Psoas muscle (tissue), 8 donors: ENCODE data around the gene ZNF500. TPM values are rescaled to one million over a fixed set of nuclear protein-coding genes. Genes with fewer than 3 reads are reported as not detected.

Experiments
- ATAC-seq, 4 donors: fragments of 200-7000 bp; cut with Tn5 transposase; one replicate each; pipeline ENCODE4 v1.9.1; 2020; ENCODE audit warnings: moderate library complexity in 3 of 4, mild to moderate bottlenecking in 2 of 4
- DNase-seq, 2 donors: peaks; one replicate each; pipeline ENCODE4 v3.0.0-alpha.2; 2020
- H3K27ac ChIP-seq: fragments of 200-600 bp; one replicate; pipeline ENCODE4 v1.8.0; 2022
- H3K27me3 ChIP-seq, 3 donors: fragments of 200-600 bp in 1 of 3; one replicate each; pipeline versions ENCODE4 v1.6.1 to v1.8.0; 2013 to 2022; ENCODE audit warnings: low read length in 2 of 3, mild to moderate bottlenecking in 2 of 3, moderate library complexity in 1 of 3; ENCODE audit not compliant: insufficient read depth in 3 of 3
- H3K36me3 ChIP-seq, 2 donors: fragments of 200-600 bp in 1 of 2; one replicate each; pipeline versions ENCODE4 v1.6.1 to v1.8.0; 2013 to 2022; ENCODE audit warnings: low read depth in 1 of 2, mild to moderate bottlenecking in 1 of 2, moderate library complexity in 1 of 2; ENCODE audit not compliant: insufficient read depth in 1 of 2
- H3K4me1 ChIP-seq: fragments of 200-600 bp; one replicate; pipeline ENCODE4 v1.8.0; 2022
- H3K4me3 ChIP-seq: fragments of 200-600 bp; one replicate; pipeline ENCODE4 v1.8.0; 2022; ENCODE audit warnings: mild to moderate bottlenecking
- H3K9me3 ChIP-seq: fragments of 200-600 bp; one replicate; pipeline ENCODE4 v1.8.0; 2022
- WGBS, 3 donors: extraction: QIAGEN DNeasy Blood & Tissue Kit; methylation state at CpG; one replicate each; pipeline versions ENCODE4 v1.1.6 to v1.1.7; 2013; 5-methylcytosine and 5-hydroxymethylcytosine counted together
- intact Hi-C, 2 donors: fragments of 100-400 bp; cut with DNase I; formaldehyde crosslinking; loops; one replicate each; pipeline versions ENCODE4 v1.11.0 to v1.14.2; 2022
- polyA plus RNA-seq, 3 donors: library from polyadenylated mRNA; stranded (reverse); fragments of 200-250 nt; gene quantifications; one replicate each; pipeline ENCODE4 v1.2.3, GENCODE V29; 2013
- total RNA-seq, 4 donors: library from RNA; stranded (reverse); fragmentation: NEBNext Ultra II Directional in 2 of 4; extraction: Animal tissue kit (Norgen Biotek cat#: 25700) in 2 of 4; gene quantifications; one replicate each; pipeline versions ENCODE4 v1.2.1 to v1.2.4, GENCODE V29; 2021 to 2023
- TF ChIP-seq, protein P1 (sequence below): fragments of 200-600 bp; IDR thresholded peaks from one replicate; pipeline ENCODE4 v1.8.0; 2022; ENCODE audit warnings: antibody characterized with exemption
- donor health status: healthy with polysubstance abuse.
- donor health status: DM: no; HTN: no; CAD: no; lungs with moderate emphysema.
- donor health status: Bipolar disorder and iron deficiency.
- donor health status: healthy.
- donor health status: DM: yes; HTN: yes; CAD: no.
- donor health status: DM: no; HTN: no; CAD: no.
- donor health status: DM: no; HTN: no; CAD: no.
- donor health status: DM: yes; HTN: yes; CAD: no.

ZNF500 gene
- total and polyA plus RNA-seq, 7 donors = 3.7 to 8.9 (median 7.0) TPM

DNA sequence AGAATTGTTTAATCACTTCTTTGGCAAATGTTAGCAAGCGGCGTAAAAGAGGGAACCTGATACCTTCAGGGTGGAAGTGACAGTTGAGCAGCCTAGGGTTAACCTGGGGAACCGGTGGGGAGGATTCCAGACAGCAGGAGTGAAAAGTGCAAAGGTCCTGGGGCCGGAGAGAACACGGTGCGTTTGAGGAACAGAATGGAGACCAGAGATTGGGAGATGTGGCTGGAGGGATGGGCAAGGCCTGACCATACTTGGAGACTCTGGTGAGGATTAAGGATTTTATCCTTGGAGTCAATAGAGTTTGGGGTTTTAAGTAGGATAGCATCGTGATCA lies 2.3 kb upstream of the ZNF500 start:
- Histone ChIP-seq H3K36me3 (peaks cover 0 to 13% of the 10 kb centered on the region in 2 donors), H3K27ac (peak overlapping the region; percentile 78), H3K9me3 (no peaks in the 10 kb centered on the region), H3K4me3 (peak overlapping the region; percentile 77), H3K4me1 (peaks cover 19% of the 10 kb centered on the region), H3K27me3 (no peaks in the 10 kb centered on the region)
- DNase-seq (no peak), ATAC-seq (no peak)
- WGBS, 3 donors = 29 to 42% (median 32%) methylated on average over 7 of the region's 7 CpGs
- intact Hi-C loops = loop anchor here (5.0 to 10.0 kb wide), 4 partner anchors 33 to 256 kb away; partner anchors contain the start of genes GLYR1 (in 1 of the 2), ROGDI (in 1 of the 2), SEC14L5 (in 1 of the 2) and UBN1 (in 1 of the 2)
- TF ChIP-seq, protein P1, sequence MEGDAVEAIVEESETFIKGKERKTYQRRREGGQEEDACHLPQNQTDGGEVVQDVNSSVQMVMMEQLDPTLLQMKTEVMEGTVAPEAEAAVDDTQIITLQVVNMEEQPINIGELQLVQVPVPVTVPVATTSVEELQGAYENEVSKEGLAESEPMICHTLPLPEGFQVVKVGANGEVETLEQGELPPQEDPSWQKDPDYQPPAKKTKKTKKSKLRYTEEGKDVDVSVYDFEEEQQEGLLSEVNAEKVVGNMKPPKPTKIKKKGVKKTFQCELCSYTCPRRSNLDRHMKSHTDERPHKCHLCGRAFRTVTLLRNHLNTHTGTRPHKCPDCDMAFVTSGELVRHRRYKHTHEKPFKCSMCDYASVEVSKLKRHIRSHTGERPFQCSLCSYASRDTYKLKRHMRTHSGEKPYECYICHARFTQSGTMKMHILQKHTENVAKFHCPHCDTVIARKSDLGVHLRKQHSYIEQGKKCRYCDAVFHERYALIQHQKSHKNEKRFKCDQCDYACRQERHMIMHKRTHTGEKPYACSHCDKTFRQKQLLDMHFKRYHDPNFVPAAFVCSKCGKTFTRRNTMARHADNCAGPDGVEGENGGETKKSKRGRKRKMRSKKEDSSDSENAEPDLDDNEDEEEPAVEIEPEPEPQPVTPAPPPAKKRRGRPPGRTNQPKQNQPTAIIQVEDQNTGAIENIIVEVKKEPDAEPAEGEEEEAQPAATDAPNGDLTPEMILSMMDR = no peak

DNA sequence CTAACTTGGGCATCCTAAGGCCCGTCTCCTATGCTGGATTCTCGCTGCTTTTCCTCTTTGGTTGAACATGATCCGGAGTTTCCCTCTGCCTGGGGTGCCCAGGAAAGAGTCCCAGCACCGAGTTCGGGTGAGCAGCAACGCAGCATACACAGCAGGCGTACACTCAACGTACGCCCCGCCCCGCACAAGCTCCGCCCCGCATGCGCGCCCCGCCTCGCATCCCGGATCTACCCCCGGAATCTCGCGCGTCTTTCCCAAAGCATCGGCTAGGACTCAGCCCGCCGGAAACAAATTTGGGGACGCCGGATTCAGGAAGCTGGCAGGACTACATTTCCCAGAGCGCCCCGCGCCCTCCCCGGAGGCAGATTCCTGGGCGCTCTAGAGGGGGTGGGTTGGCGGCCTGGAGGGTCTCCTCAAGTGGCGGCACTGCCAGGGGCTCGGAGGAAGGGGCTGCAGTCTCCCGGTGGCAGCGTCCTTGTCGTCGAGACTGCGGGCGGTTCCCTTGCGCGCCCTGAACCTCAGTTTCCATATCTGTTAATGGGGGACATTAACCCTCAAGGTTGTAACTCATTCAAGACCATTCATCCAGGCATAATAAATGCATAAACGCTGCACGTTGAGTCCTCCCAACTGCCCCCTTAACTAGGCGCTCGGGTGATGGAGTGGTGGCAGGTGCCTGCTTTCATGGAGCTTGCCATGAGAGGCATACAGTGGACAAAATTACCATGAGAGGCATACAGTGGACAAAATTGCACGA lies 1.8 kb upstream of the ZNF500 start:
- Histone ChIP-seq H3K27me3 (no peaks in the 10 kb centered on the region), H3K27ac (peak overlapping the region; percentile 78), H3K4me3 (peak overlapping the region; percentile 77), H3K4me1 (peaks cover 19% of the 10 kb centered on the region), H3K9me3 (no peaks in the 10 kb centered on the region), H3K36me3 (peaks cover 0 to 18% of the 10 kb centered on the region in 2 donors)
- DNase-seq (peak; percentile 96 to 98), ATAC-seq (peak; percentile 84 to 93 (median 90))
- TF ChIP-seq, protein P1 = no peak
- intact Hi-C loops = loop anchor here (5.0 to 10.0 kb wide), 4 partner anchors 34 to 256 kb away; partner anchors contain the start of genes GLYR1 (in 1 of the 2), ROGDI (in 1 of the 2), SEC14L5 (in 1 of the 2) and UBN1 (in 1 of the 2)
- 2 to 4% (median 2%) methylated on average over 48 of the region's 48 CpGs for WGBS, 3 donors

DNA sequence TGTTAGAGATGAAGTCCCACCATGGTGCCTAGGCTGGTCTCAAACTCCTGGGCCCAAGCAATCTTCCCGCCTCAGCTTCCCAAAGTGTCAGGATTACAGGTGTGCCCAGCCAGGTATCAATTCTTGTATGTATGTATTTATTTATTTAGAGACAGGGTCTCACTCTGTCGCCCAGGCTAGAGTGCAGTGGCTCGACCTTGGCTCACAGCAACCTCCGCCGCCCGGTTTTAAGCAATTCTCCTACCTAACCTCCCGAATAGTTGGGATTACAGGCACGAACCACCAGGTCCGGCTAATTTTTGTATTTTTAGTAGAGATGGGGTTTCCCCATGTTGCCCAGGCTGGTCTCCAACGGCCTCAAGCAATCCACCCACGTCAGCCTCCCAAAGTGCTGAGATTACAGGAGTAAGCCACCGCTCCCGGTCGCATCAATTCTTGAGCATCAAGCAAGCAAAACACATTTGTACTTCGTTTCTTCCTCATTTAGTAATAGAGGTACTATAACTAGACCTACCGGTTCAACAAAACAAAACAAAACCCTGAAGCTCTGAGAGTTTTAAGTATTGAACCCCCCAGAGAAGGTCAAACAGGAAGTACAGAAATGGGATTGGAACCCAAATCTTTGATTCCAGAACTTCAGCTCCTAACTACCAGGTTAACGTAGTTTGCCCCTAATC lies 1.0 kb upstream of the ZNF500 start:
- no peak for DNase-seq
- 43 to 57% (median 56%) methylated on average over 17 of the region's 17 CpGs for WGBS, 3 donors

More for the DNA sequence above, 1.0 kb upstream of the ZNF500 start:
- ATAC-seq = peak in 1 of 4 donors; percentile 8
- Histone ChIP-seq H3K27ac (peak overlapping the region; percentile 78), H3K27me3 (no peaks in the 10 kb centered on the region), H3K4me1 (peaks cover 19% of the 10 kb centered on the region), H3K36me3 (peaks cover 0 to 25% of the 10 kb centered on the region in 2 donors), H3K4me3 (peak overlapping the region; percentile 77), H3K9me3 (no peaks in the 10 kb centered on the region)
- intact Hi-C loops = loop anchor here (5.0 to 10.0 kb wide), 4 partner anchors 34 to 257 kb away; partner anchors contain the start of genes GLYR1 (in 1 of the 2), ROGDI (in 1 of the 2), SEC14L5 (in 1 of the 2) and UBN1 (in 1 of the 2)
- TF ChIP-seq, protein P1 = no peak
